Progenitor cell of endocrine pancreas (in vitro differentiated cells): Measurements from ENCODE around the gene BATF2. TPM values are rescaled to one million over a fixed set of nuclear protein-coding genes. Genes with fewer than 3 reads are reported as not detected.
"Not testable (repeated sequence)": the region's sequence is repeated elsewhere in the genome, so short reads cannot be mapped to it uniquely, and the experiment has no call there.

Experiments used
- DNase-seq: peaks from one replicate; pipeline ENCODE4 v3.0.0; 2021; ENCODE audit warnings: low spot score; ENCODE audit not compliant: unreplicated experiment
- H3K27ac Mint-ChIP-seq: 2 replicates; pipeline ENCODE4 v1.8.0; 2021; ENCODE audit warnings: mild to moderate bottlenecking, moderate library complexity, mixed read lengths
- H3K27me3 Mint-ChIP-seq: 2 replicates; pipeline ENCODE4 v1.8.0; 2021; ENCODE audit warnings: mixed read lengths
- H3K36me3 Mint-ChIP-seq: 2 replicates; pipeline ENCODE4 v1.8.0; 2022; ENCODE audit warnings: mixed read lengths; ENCODE audit not compliant: insufficient read depth
- H3K4me1 Mint-ChIP-seq: 2 replicates; pipeline ENCODE4 v1.8.0; 2021; ENCODE audit warnings: low read depth, mixed read lengths
- H3K4me3 Mint-ChIP-seq: 2 replicates; pipeline ENCODE4 v1.8.0; 2021; ENCODE audit warnings: low read depth, mild to moderate bottlenecking, moderate library complexity, mixed read lengths
- H3K9me3 Mint-ChIP-seq: 2 replicates; pipeline ENCODE4 v1.8.0; 2021; ENCODE audit warnings: low read depth, mixed read lengths
- CTCF ChIP-seq: fragments of 200-600 bp; sonication (generic); IDR thresholded peaks from one replicate; pipeline ENCODE4 v1.5.0; 2021; ENCODE audit warnings: antibody characterized with exemption, mild to moderate bottlenecking; ENCODE audit not compliant: unreplicated experiment
- total RNA-seq: library from RNA; stranded (reverse); gene quantifications from 2 replicates; pipeline ENCODE4 v1.2.1, GENCODE V29; 2021

Gene BATF2
- total RNA-seq, 1 donor from 2014 or later, result 0.53 TPM

DNA sequence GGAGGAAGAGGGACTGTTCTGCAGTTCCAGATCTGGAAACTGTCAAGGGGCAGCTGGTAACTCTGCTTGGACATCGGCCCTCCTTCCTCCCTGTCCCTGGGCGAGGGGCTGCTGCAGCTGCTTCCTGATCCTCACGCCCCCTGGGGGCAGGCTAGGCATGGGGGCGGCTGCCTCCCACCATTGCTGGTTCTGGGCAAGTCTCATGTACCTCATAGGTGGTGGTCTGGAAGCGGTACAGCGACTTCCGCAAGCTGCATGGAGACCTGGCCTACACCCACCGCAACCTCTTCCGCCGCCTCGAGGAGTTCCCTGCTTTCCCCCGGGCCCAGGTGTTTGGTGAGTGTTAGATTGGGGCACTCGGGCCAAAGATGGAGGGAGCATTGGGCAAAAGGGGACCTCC lies 35.4 kb upstream of the BATF2 start:
- H3K9me3 Mint-ChIP-seq, result no peaks in the 10 kb centered on the region
- no peak overlapping the region for H3K27ac Mint-ChIP-seq
- no peaks in the 10 kb centered on the region for H3K36me3 Mint-ChIP-seq
- TF ChIP-seq CTCF, result no peak
- H3K4me3 Mint-ChIP-seq, result no peak overlapping the region
- DNase-seq, result no peak
- H3K4me1 Mint-ChIP-seq, result peaks cover 5% of the 10 kb centered on the region
- H3K27me3 Mint-ChIP-seq, result no peaks in the 10 kb centered on the region

GRCh38 chr11:65027213-65028067 lies 30.7 kb upstream of the BATF2 start, which contains the start of gene SNX15:
TSS of gene SNX15 (plus strand) at chr11:65027439. CDS start at chr11:65027538, 99 bp downstream.
- peak within 1 kb of the TSS; percentile 93 for H3K27ac Mint-ChIP-seq
- H3K9me3 Mint-ChIP-seq, result no peaks in the 10 kb centered on the region
- peak; percentile 83 for DNase-seq
- no peaks in the 10 kb centered on the region for H3K27me3 Mint-ChIP-seq
- peaks cover 16% of the 10 kb centered on the region for H3K4me1 Mint-ChIP-seq
- H3K4me3 Mint-ChIP-seq, result peak within 1 kb of the TSS; percentile 82
- peak; percentile 89 for TF ChIP-seq CTCF
- no peaks in the 10 kb centered on the region for H3K36me3 Mint-ChIP-seq

GRCh38 chr11:65026810-65027209 lies 30.0 kb upstream of the BATF2 start:
- H3K4me1 Mint-ChIP-seq, result peaks cover 16% of the 10 kb centered on the region
- H3K27ac Mint-ChIP-seq, result peak overlapping the region; percentile 93
- DNase-seq, result no peak
- no peaks in the 10 kb centered on the region for H3K27me3 Mint-ChIP-seq
- H3K9me3 Mint-ChIP-seq, result no peaks in the 10 kb centered on the region
- peak overlapping the region; percentile 82 for H3K4me3 Mint-ChIP-seq
- TF ChIP-seq CTCF, result no peak
- no peaks in the 10 kb centered on the region for H3K36me3 Mint-ChIP-seq

DNA sequence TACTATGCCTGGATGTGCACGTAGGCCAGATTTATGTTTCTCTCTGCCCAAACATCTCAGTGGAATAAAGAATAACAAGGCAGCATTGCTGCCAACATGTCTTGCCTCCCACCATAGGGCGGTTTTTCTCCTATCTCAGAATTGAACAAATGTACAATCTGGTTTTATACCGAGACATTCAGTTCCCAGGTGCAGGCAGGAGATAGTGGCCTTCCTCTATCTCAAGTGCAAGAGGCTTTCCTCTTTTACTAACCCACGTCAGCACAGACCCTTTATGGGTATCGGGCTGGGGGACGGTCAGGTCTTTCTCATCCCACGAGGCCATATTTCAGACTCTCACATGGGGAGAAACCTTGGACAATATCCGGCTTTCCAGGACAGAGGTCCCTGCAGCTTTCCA lies 26.7 kb upstream of the BATF2 start:
- H3K4me3 Mint-ChIP-seq, result not testable (repeated sequence)
- peak overlapping the region; percentile 59 for H3K27ac Mint-ChIP-seq

GRCh38 chr11:65021509-65021908 lies 24.7 kb upstream of the BATF2 start:
- no peak for DNase-seq
- H3K36me3 Mint-ChIP-seq, result peaks cover 6% of the 10 kb centered on the region

More for the DNA sequence above, 26.7 kb upstream of the BATF2 start:
- H3K4me1 Mint-ChIP-seq, result peaks cover 16% of the 10 kb centered on the region
- H3K9me3 Mint-ChIP-seq, DNase-seq, H3K36me3 Mint-ChIP-seq, H3K27me3 Mint-ChIP-seq: not testable (repeated sequence)

More at GRCh38 chr11:65021509-65021908, 24.7 kb upstream of the BATF2 start:
- H3K4me1 Mint-ChIP-seq, result peaks cover 7% of the 10 kb centered on the region
- H3K4me3 Mint-ChIP-seq, result no peak overlapping the region
- no peak for TF ChIP-seq CTCF
- no peaks in the 10 kb centered on the region for H3K9me3 Mint-ChIP-seq
- H3K27me3 Mint-ChIP-seq, result no peaks in the 10 kb centered on the region
- H3K27ac Mint-ChIP-seq, result no peak overlapping the region
